Adipocyte (in vitro differentiated cells): ENCODE data around the gene NOMO2.
"Not testable (repeated sequence)": the region's sequence is repeated elsewhere in the genome, so short reads cannot be mapped to it uniquely, and the experiment has no call there.

Source experiments
- DNase-seq: peaks from one replicate; pipeline ENCODE4 v3.0.0-alpha.2; 2015; ENCODE audit warnings: low read depth
- H3K27me3 ChIP-seq: replicated peaks from 2 replicates; pipeline ENCODE4 v1.7.0; 2013; ENCODE audit warnings: mild to moderate bottlenecking, low read length, moderate library complexity; ENCODE audit not compliant: control insufficient read depth, insufficient read depth
- H3K36me3 ChIP-seq: 2 replicates; pipeline ENCODE4 v1.7.0; 2013; ENCODE audit warnings: low read length, mild to moderate bottlenecking, moderate library complexity; ENCODE audit not compliant: control insufficient read depth, insufficient read depth, severe bottlenecking
- H3K4me1 ChIP-seq: 2 replicates; pipeline ENCODE4 v1.7.0; 2013; ENCODE audit warnings: mild to moderate bottlenecking, low read length, moderate library complexity; ENCODE audit not compliant: control insufficient read depth, insufficient read depth
- H3K4me3 ChIP-seq: 2 replicates; pipeline ENCODE4 v1.7.0; 2013; ENCODE audit warnings: mild to moderate bottlenecking, low read length, moderate library complexity
- H3K9ac ChIP-seq: 2 replicates; pipeline ENCODE4 v1.7.0; 2013; ENCODE audit warnings: mild to moderate bottlenecking, low read length, moderate library complexity
- H3K9me3 ChIP-seq: 2 replicates; pipeline ENCODE4 v1.7.0; 2013; ENCODE audit warnings: mild to moderate bottlenecking, low read length, moderate library complexity; ENCODE audit not compliant: control insufficient read depth

NOMO2 gene

GRCh38 chr16:18492118-18492897, 69.6 kb downstream of the NOMO2 start:
- not testable (repeated sequence) for H3K4me3 ChIP-seq, H3K4me1 ChIP-seq, H3K9me3 ChIP-seq, H3K36me3 ChIP-seq, H3K9ac ChIP-seq, H3K27me3 ChIP-seq, DNase-seq

GRCh38 chr16:18436025-18436424, 125.9 kb downstream of the NOMO2 start:
- H3K4me1 ChIP-seq, H3K4me3 ChIP-seq, H3K36me3 ChIP-seq, H3K9ac ChIP-seq, DNase-seq, H3K27me3 ChIP-seq, H3K9me3 ChIP-seq: not testable (repeated sequence)

- H3K9me3 ChIP-seq, H3K4me1 ChIP-seq: not testable (repeated sequence)
Measured at GRCh38 chr16:18415827-18416226, 146.1 kb downstream of the NOMO2 start.

GRCh38 chr16:18409532-18410293, 152.2 kb downstream of the NOMO2 start:
- H3K4me1 ChIP-seq, H3K36me3 ChIP-seq, H3K4me3 ChIP-seq: not testable (repeated sequence)

More at GRCh38 chr16:18415827-18416226, 146.1 kb downstream of the NOMO2 start:
- not testable (repeated sequence) for H3K36me3 ChIP-seq, DNase-seq, H3K27me3 ChIP-seq, H3K4me3 ChIP-seq, H3K9ac ChIP-seq

GRCh38 chr16:18401851-18402657, 159.8 kb downstream of the NOMO2 start:
- not testable (repeated sequence) for DNase-seq, H3K27me3 ChIP-seq, H3K9ac ChIP-seq, H3K36me3 ChIP-seq, H3K9me3 ChIP-seq, H3K4me3 ChIP-seq, H3K4me1 ChIP-seq

More at GRCh38 chr16:18409532-18410293, 152.2 kb downstream of the NOMO2 start:
- DNase-seq, H3K9ac ChIP-seq, H3K9me3 ChIP-seq, H3K27me3 ChIP-seq: not testable (repeated sequence)

GRCh38 chr16:18401159-18401558, 160.7 kb downstream of the NOMO2 start:
- H3K9ac ChIP-seq, H3K36me3 ChIP-seq, H3K4me1 ChIP-seq, H3K4me3 ChIP-seq, H3K27me3 ChIP-seq, DNase-seq, H3K9me3 ChIP-seq: not testable (repeated sequence)

- not testable (repeated sequence) for H3K36me3 ChIP-seq, H3K4me3 ChIP-seq, H3K27me3 ChIP-seq, H3K9me3 ChIP-seq, DNase-seq, H3K4me1 ChIP-seq, H3K9ac ChIP-seq
Measured at GRCh38 chr16:18394363-18394762, 167.5 kb downstream of the NOMO2 start.

- H3K27me3 ChIP-seq, H3K9me3 ChIP-seq, DNase-seq, H3K4me1 ChIP-seq, H3K9ac ChIP-seq, H3K4me3 ChIP-seq, H3K36me3 ChIP-seq: not testable (repeated sequence)
Measured at GRCh38 chr16:18387767-18388166, 174.1 kb downstream of the NOMO2 start.

- not testable (repeated sequence) for DNase-seq, H3K36me3 ChIP-seq, H3K27me3 ChIP-seq, H3K4me3 ChIP-seq, H3K9me3 ChIP-seq, H3K4me1 ChIP-seq, H3K9ac ChIP-seq
Measured at GRCh38 chr16:18386517-18386916, 175.4 kb downstream of the NOMO2 start.

GRCh38 chr16:18385285-18385684, 176.6 kb downstream of the NOMO2 start:
- H3K4me3 ChIP-seq, H3K36me3 ChIP-seq, H3K9me3 ChIP-seq, DNase-seq, H3K9ac ChIP-seq, H3K27me3 ChIP-seq, H3K4me1 ChIP-seq: not testable (repeated sequence)

GRCh38 chr16:18384869-18385268, 177.0 kb downstream of the NOMO2 start:
- not testable (repeated sequence) for H3K9me3 ChIP-seq, H3K4me1 ChIP-seq, H3K9ac ChIP-seq, H3K27me3 ChIP-seq, H3K36me3 ChIP-seq, H3K4me3 ChIP-seq, DNase-seq
